HG02623 (cell line): Measurements from ENCODE around the gene PSMB1.
"Not testable (repeated sequence)": the region's sequence is repeated elsewhere in the genome, so short reads cannot be mapped to it uniquely, and the experiment has no call there.

Source experiments
- ATAC-seq: cut with Tn5 transposase; IDR thresholded peaks from one replicate; pipeline ENCODE4 v1.9.1; 2021; ENCODE audit warnings: moderate library complexity; ENCODE audit not compliant: unreplicated experiment

Gene PSMB1

GRCh38 chr6:170536671-170537070 is 16.4 kb downstream of the PSMB1 start:
- ATAC-seq = no peak

DNA sequence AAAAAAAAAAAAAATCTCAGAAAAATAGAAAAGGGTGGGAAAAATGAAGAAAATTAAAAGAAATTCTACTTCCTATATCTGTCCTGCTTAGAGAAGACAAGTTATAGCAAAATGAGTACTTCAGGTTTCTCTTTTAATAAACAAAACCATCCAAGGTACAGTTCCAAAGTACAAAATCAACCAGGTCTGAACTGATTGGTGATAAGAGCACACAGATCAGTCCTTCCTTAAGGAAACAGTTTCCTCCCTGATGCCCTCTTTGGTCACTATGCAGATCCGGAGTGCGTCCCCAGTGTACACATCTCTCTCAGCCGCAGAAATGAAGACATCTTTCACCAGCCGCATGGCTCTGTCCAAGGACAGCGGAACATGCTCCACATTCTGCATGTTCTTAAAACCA is 18.1 kb downstream of the PSMB1 start:
- ATAC-seq = no peak

- no peak for ATAC-seq
Measured at GRCh38 chr6:170533792-170534191, 19.3 kb downstream of the PSMB1 start.

- no peak for ATAC-seq
Measured at GRCh38 chr6:170532867-170533488, 20.1 kb downstream of the PSMB1 start.

- ATAC-seq = peak; percentile 61
Measured at GRCh38 chr6:170529839-170530469, 23.2 kb downstream of the PSMB1 start.

GRCh38 chr6:170527995-170528394 is 25.1 kb downstream of the PSMB1 start:
- ATAC-seq = not testable (repeated sequence)

DNA sequence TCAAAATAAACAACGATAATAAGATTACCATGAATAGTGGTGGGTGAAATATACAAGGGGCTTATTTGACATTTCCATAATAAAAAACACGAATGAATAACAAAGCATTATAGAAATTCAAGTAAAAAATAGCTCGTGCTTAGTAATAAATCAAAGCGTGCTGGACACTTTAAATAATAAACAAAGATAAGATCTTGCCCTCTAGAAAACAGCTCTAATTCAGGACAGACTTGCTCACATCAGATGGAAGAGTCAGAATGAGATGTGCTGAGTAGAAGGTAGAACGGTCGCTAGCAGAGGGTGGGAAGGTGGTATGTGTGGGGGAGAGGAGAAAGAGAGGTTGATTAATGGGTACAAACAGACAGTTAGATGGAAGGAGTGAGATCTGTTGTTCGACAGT is 27.3 kb downstream of the PSMB1 start:
- no peak for ATAC-seq

DNA sequence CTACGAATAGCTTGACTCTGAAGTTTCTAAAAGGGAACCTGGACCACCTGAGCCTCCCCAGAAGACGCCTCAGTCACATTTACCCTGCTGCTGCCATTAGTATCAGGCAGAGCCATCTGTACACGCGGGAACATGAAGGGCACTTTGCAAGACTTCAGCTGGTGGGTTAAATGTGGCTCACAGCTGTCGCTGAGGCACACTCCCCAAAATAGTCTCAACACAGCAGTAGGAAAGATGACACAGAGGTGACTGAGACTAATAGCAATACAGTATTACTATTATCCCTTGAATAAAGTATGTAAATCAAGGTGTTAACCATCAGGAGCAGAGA is 29.0 kb downstream of the PSMB1 start:
- ATAC-seq = no peak

GRCh38 chr6:170523256-170524171 is 29.6 kb downstream of the PSMB1 start:
- ATAC-seq = no peak

DNA sequence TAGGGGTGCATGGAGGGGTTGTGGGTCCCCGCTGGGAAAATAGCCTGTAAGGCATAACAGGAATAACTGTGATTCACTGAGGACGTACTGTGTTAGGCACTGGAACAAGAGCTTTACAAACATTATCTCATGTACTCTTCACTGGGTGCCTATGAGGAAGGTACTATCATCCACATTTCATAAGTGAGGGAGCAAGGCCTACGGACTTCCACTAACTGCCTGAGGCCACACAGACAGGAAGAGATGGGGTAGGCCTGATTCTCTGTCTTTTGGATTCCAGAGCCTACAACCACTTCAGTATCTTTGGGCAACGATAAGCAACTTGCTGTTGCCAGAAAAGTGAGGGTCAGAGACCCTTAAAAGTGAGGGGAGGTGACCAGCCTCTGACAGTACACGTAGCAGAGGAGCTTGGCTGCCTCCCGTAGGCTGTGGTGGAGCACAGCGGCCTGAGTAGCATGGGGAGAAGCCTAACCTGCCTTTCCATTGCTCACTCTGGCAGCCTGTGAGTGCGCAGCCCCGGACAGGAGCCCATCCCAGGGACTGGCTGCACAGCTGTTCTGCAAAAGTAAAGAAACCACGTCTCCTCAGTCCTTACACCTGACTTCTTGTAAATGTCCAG is 30.4 kb downstream of the PSMB1 start:
- ATAC-seq = no peak

DNA sequence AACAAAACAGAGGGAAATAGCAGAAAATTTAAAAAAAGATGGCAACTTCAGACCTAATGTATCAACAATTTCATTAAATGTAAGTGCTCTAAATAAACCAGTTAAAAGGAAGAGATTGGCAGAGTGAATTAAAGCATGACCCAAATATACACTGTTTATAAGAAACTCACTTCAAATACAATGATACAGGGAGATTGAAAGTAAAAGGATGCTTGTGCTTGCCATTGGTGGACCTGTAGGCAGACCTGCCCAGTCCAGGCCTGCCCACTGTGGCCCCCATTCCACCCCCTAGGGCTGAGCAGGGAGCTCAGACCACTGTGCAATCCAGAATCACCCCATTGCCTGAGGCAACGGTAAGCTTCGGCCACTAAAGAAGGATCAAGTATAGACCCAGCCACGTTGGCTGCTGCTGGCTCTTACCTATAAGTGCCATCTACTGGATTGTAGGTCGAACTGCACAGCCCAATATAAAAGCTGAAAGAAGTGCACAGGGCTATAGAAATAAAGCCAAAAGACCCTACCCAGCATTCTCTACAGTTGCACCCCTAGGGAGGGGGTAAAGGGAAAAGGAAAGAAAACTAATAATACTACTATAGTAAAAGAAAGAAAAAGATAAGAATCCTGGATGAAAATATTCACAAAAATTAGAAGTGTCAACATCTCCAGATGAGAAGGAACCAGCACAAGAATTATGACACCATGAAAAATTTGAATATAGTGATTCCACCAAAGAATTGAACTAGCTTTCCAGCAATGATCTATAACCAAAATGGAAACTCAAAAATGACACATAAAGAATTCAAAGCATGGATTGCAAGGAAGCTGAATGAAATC is 36.1 kb downstream of the PSMB1 start:
- ATAC-seq = peak; percentile 92

DNA sequence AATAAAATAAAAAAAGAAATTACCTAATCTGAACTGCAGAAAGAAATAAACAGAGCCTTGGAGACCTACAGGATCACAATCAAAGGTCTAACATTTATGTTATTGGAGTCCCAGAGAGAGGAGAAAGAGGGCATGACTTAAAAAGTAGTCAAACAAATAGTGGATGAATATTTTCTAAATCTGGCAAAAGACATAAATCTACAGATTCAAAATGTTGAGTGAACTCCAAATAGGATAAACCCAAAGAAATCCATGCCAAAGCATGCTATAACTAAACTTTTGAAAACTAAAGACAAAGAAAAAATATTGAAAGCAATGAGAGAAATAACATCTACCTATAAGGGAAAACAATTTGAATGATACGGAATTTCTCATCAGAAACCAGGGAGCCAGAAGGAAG is 38.2 kb downstream of the PSMB1 start:
- ATAC-seq = no peak

- ATAC-seq = no peak
Measured at GRCh38 chr6:170512249-170512648, 40.9 kb downstream of the PSMB1 start.

- no peak for ATAC-seq
Measured at GRCh38 chr6:170510631-170511030, 42.5 kb downstream of the PSMB1 start.

DNA sequence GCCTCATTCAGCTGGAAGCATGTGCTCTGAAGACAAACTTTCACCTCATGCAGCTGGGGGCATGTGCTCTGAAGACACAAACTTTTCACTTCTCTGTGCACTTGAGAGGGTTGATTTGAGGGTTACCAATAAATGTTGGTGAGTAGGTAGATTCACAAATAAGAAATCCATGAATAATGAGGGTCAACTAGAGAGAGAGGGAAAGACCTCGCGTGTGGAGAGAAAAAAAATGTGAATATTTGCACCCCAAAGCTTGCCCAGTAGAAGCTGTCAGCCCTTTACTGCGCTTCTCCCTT is 43.4 kb downstream of the PSMB1 start:
- ATAC-seq = no peak

DNA sequence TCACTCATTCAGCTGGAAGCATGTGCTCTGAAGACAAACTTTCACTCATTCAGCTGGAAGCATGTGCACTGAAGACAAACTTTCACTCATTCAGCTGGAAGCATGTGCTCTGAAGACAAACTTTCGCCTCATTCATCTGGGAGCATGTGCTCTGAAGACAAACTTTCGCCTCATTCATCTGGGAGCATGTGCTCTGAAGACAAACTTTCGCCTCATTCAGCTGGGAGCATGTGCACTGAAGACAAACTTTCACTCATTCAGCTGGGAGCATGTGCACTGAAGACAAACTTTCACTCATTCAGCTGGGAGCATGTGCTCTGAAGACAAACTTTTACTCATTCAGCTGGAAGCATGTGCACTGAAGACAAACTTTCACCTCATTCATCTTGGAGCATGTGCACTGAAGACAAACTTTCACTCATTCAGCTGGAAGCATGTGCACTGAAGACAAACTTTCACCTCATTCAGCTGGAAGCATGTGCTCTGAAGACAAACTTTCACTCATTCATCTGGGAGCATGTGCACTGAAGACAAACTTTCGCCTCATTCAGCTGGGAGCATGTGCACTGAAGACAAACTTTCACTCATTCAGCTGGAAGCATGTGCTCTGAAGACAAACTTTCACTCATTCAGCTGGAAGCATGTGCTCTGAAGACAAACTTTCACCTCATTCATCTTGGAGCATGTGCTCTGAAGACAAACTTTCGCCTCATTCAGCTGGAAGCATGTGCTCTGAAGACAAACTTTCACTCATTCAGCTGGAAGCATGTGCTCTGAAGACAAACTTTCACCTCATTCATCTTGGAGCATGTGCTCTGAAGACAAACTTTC is 44.0 kb downstream of the PSMB1 start:
- not testable (repeated sequence) for ATAC-seq

DNA sequence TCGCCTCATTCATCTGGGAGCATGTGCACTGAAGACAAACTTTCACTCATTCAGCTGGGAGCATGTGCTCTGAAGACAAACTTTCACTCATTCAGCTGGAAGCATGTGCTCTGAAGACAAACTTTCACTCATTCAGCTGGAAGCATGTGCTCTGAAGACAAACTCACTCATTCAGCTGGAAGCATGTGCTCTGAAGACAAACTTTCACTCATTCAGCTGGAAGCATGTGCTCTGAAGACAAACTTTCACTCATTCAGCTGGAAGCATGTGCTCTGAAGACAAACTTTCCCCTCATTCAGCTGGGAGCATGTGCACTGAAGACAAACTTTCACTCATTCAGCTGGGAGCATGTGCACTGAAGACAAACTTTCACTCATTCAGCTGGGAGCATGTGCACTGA is 44.8 kb downstream of the PSMB1 start:
- not testable (repeated sequence) for ATAC-seq

DNA sequence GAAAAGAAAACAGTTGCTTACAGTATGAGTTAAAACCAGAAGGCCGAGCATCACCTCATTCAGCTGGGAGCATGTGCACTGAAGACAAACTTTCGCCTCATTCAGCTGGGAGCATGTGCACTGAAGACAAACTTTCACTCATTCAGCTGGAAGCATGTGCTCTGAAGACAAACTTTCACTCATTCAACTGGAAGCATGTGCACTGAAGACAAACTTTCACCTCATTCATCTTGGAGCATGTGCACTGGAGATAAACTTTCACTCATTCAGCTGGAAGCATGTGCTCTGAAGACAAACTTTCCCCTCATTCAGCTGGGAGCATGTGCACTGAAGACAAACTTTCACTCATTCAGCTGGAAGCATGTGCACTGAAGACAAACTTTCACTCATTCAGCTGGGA is 45.4 kb downstream of the PSMB1 start:
- not testable (repeated sequence) for ATAC-seq

- no peak for ATAC-seq
Measured at GRCh38 chr6:170506446-170506845, 46.7 kb downstream of the PSMB1 start.

DNA sequence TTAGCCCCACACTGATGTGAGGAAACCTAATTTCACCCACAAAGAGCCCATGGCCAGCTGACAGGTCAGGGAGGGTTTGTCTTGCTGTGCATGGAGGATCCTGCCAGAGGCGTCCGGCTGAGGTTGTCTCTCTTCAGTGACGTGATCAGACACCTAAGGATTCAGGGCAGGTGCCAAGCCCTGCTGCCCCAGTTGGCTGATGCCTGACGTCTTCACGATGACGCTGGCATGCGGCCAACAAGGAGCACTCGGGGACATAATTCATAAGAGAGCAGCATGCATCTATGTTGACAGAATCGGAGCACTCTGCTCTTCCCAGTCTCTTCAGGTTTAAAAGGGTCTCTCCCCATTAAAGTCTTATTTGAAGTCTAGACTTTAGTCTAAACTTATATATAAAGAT is 47.8 kb downstream of the PSMB1 start:
- ATAC-seq = no peak
